ENCODE data around the gene CRYBG3.

- TF ChIP-seq CTCF (IDR thresholded peaks at IDR 0.05; ENCODE audit: borderline replicate concordance, extremely low read depth, low read length, poor library complexity, severe bottlenecking): no peak
- TF ChIP-seq EZH2 (IDR thresholded peaks at IDR 0.05; ENCODE audit: borderline replicate concordance, low read depth, low read length, severe bottlenecking): no peak
Measured at GRCh38 chr3:97960551-97960950, 138.7 kb downstream of the CRYBG3 start.
